HG02970 (cell line): ENCODE results near the gene ZC2HC1B.

Source experiments
- ATAC-seq: cut with Tn5 transposase; IDR thresholded peaks from one replicate; pipeline ENCODE4 v1.9.1; 2021; ENCODE audit warnings: mild to moderate bottlenecking, moderate library complexity, moderate number of reproducible peaks; ENCODE audit not compliant: unreplicated experiment, low FRiP score

The ZC2HC1B gene

GRCh38 chr6:143928853-143929252 is 64.6 kb downstream of the ZC2HC1B start:
- ATAC-seq, result no peak

- no peak for ATAC-seq
Observed at GRCh38 chr6:143929975-143930374, 65.7 kb downstream of the ZC2HC1B start.

GRCh38 chr6:143934331-143934730 is 70.1 kb downstream of the ZC2HC1B start:
- ATAC-seq, result no peak

- ATAC-seq, result no peak
Observed at GRCh38 chr6:143934867-143935266, 70.6 kb downstream of the ZC2HC1B start.

- no peak for ATAC-seq
Observed at GRCh38 chr6:143936347-143936746, 72.1 kb downstream of the ZC2HC1B start.

GRCh38 chr6:143936778-143937667 is 72.7 kb downstream of the ZC2HC1B start:
- no peak for ATAC-seq

GRCh38 chr6:143937668-143937970 is 73.3 kb downstream of the ZC2HC1B start:
- ATAC-seq, result no peak

- no peak for ATAC-seq
Observed at GRCh38 chr6:143939364-143939763, 75.1 kb downstream of the ZC2HC1B start.

- ATAC-seq, result peak; percentile 92
Observed at GRCh38 chr6:143940011-143940597, 75.8 kb downstream of the ZC2HC1B start.

GRCh38 chr6:143941852-143942627 is 77.8 kb downstream of the ZC2HC1B start:
- no peak for ATAC-seq

GRCh38 chr6:143948208-143948607 is 83.9 kb downstream of the ZC2HC1B start:
- no peak for ATAC-seq

GRCh38 chr6:143949535-143949934 is 85.3 kb downstream of the ZC2HC1B start:
- no peak for ATAC-seq

GRCh38 chr6:143949962-143950361 is 85.7 kb downstream of the ZC2HC1B start:
- ATAC-seq, result no peak

GRCh38 chr6:143950875-143951274 is 86.6 kb downstream of the ZC2HC1B start:
- ATAC-seq, result no peak

- ATAC-seq, result no peak
Observed at GRCh38 chr6:143952060-143952778, 87.9 kb downstream of the ZC2HC1B start.

- ATAC-seq, result no peak
Observed at GRCh38 chr6:143952947-143953701, 88.8 kb downstream of the ZC2HC1B start.

- ATAC-seq, result no peak
Observed at GRCh38 chr6:143953922-143954321, 89.6 kb downstream of the ZC2HC1B start.

- ATAC-seq, result no peak
Observed at GRCh38 chr6:143955971-143956370, 91.7 kb downstream of the ZC2HC1B start.

GRCh38 chr6:143957679-143958274 is 93.5 kb downstream of the ZC2HC1B start:
- no peak for ATAC-seq
